ENCODE measurements around the gene DDX47. TPM values are rescaled to one million over a fixed set of nuclear protein-coding genes. Genes with fewer than 3 reads are reported as not detected.
A peak's percentile ranks its signal among the peaks of the same experiment; 100 is the strongest.

The DDX47 gene
- total and polyA plus RNA-seq, 2 of the 13 experiments (the other 11 are each of a cell fraction or from before 2014, with no cell fraction given) = 48.5 to 78.7 TPM

DNA sequence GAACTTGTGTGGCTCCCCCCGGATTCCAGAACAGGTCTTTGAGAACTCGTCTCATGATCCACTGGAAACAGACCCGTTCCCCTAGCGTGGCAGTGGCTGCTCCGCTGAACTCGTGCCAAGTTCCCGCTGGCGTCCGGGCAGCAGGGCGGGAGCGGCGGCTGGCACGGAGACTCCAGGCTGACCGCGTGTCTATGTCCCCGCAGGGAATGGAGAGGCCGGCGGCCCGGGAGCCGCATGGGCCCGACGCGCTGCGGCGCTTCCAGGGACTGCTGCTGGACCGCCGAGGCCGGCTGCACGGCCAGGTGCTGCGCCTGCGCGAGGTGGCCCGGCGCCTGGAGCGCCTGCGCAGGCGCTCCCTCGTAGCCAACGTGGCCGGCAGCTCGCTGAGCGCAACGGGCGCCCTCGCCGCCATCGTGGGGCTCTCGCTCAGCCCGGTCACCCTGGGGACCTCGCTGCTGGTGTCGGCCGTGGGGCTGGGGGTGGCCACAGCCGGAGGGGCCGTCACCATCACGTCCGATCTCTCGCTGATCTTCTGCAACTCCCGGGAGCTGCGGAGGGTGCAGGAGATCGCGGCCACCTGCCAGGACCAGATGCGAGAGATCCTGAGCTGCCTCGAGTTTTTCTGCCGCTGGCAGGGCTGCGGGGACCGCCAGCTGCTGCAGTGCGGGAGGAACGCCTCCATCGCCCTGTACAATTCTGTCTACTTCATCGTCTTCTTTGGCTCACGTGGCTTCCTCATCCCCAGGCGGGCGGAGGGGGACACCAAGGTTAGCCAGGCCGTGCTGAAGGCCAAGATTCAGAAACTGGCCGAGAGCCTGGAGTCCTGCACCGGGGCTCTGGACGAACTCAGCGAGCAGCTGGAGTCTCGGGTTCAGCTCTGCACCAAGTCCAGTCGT lies 26.2 kb upstream of the DDX47 start (continued):
- TF ChIP-seq, protein P1, sequence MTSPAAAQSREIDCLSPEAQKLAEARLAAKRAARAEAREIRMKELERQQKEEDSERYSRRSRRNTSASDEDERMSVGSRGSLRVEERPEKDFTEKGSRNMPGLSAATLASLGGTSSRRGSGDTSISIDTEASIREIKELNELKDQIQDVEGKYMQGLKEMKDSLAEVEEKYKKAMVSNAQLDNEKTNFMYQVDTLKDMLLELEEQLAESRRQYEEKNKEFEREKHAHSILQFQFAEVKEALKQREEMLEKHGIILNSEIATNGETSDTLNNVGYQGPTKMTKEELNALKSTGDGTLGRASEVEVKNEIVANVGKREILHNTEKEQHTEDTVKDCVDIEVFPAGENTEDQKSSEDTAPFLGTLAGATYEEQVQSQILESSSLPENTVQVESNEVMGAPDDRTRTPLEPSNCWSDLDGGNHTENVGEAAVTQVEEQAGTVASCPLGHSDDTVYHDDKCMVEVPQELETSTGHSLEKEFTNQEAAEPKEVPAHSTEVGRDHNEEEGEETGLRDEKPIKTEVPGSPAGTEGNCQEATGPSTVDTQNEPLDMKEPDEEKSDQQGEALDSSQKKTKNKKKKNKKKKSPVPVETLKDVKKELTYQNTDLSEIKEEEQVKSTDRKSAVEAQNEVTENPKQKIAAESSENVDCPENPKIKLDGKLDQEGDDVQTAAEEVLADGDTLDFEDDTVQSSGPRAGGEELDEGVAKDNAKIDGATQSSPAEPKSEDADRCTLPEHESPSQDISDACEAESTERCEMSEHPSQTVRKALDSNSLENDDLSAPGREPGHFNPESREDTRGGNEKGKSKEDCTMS (CRISPR knock-in tag; conservative IDR thresholded peaks at IDR 0.05) = no peak
- TF ChIP-seq MTA1 (CRISPR knock-in tag; IDR thresholded peaks at IDR 0.05; ENCODE audit: borderline replicate concordance) (no peak), DNMT3B (CRISPR knock-in tag; conservative IDR thresholded peaks at IDR 0.05) (no peak), FOXM1 (CRISPR knock-in tag; IDR thresholded peaks at IDR 0.05) (peak; percentile 87; the same call in 1 of the 2 replicates), ZBTB3 (CRISPR knock-in tag; IDR thresholded peaks at IDR 0.05; ENCODE audit: borderline replicate concordance, low read depth) (0 out of 2 replicates have a peak, but pooled peaks have one; percentile 47), CHD4 (IDR thresholded peaks at IDR 0.05; ENCODE audit: borderline replicate concordance, low read length) (no peak), ARHGAP35 (CRISPR knock-in tag; IDR thresholded peaks at IDR 0.05; ENCODE audit: borderline replicate concordance) (no peak; the same call in 1 of the 2 replicates), TCF7L2 (IDR thresholded peaks at IDR 0.05; ENCODE audit: low read depth, low read length) (no peak), ZNF20 (CRISPR knock-in tag; IDR thresholded peaks at IDR 0.05) (no peak), PRPF4 (IDR thresholded peaks at IDR 0.05; ENCODE audit: low read depth, low read length, poor library complexity, severe bottlenecking) (no peak), ZNF24 (IDR thresholded peaks at IDR 0.05) (no peak), ZKSCAN1 (IDR thresholded peaks at IDR 0.05; ENCODE audit: low read length) (no peak), RXRB (CRISPR knock-in tag; IDR thresholded peaks at IDR 0.05; ENCODE audit: borderline replicate concordance) (no peak), PTBP1 (IDR thresholded peaks at IDR 0.05; ENCODE audit: low read depth, low read length, poor library complexity, severe bottlenecking) (no peak), ZNF10 (CRISPR knock-in tag; IDR thresholded peaks at IDR 0.05; ENCODE audit: borderline replicate concordance, low read depth) (no peak), HOXA9 (CRISPR knock-in tag; IDR thresholded peaks at IDR 0.05; ENCODE audit: borderline replicate concordance) (peak; percentile 43; the same call in 1 of the 2 replicates), AKAP8 (CRISPR knock-in tag; IDR thresholded peaks at IDR 0.05) (no peak), RAD21 (CRISPR knock-in tag; IDR thresholded peaks at IDR 0.05) (no peak), FIP1L1 (IDR thresholded peaks at IDR 0.05; ENCODE audit: borderline replicate concordance, insufficient read depth, low read depth, low read length) (no peak)
- TF ChIP-seq, protein P2, sequence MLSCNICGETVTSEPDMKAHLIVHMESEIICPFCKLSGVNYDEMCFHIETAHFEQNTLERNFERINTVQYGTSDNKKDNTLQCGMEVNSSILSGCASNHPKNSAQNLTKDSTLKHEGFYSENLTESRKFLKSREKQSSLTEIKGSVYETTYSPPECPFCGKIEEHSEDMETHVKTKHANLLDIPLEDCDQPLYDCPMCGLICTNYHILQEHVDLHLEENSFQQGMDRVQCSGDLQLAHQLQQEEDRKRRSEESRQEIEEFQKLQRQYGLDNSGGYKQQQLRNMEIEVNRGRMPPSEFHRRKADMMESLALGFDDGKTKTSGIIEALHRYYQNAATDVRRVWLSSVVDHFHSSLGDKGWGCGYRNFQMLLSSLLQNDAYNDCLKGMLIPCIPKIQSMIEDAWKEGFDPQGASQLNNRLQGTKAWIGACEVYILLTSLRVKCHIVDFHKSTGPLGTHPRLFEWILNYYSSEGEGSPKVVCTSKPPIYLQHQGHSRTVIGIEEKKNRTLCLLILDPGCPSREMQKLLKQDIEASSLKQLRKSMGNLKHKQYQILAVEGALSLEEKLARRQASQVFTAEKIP (CRISPR knock-in tag; IDR thresholded peaks at IDR 0.05; ENCODE audit: borderline replicate concordance) = no peak
- TF ChIP-seq, protein P3, sequence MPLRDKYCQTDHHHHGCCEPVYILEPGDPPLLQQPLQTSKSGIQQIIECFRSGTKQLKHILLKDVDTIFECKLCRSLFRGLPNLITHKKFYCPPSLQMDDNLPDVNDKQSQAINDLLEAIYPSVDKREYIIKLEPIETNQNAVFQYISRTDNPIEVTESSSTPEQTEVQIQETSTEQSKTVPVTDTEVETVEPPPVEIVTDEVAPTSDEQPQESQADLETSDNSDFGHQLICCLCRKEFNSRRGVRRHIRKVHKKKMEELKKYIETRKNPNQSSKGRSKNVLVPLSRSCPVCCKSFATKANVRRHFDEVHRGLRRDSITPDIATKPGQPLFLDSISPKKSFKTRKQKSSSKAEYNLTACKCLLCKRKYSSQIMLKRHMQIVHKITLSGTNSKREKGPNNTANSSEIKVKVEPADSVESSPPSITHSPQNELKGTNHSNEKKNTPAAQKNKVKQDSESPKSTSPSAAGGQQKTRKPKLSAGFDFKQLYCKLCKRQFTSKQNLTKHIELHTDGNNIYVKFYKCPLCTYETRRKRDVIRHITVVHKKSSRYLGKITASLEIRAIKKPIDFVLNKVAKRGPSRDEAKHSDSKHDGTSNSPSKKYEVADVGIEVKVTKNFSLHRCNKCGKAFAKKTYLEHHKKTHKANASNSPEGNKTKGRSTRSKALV (CRISPR knock-in tag; IDR thresholded peaks at IDR 0.05) = peak; percentile 77; the same call in 1 of the 2 replicates
- TF ChIP-seq, protein P4, sequence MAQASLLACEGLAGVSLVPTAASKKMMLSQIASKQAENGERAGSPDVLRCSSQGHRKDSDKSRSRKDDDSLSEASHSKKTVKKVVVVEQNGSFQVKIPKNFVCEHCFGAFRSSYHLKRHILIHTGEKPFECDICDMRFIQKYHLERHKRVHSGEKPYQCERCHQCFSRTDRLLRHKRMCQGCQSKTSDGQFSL (CRISPR knock-in tag; IDR thresholded peaks at IDR 0.05) = 0 out of 2 replicates have a peak, but pooled peaks have one; percentile 35

All from HepG2 (cell line).